Measurements from ENCODE around the gene IPO4. TPM values are rescaled to one million over a fixed set of nuclear protein-coding genes. Genes with fewer than 3 reads are reported as not detected.

Gene IPO4
- total and polyA plus RNA-seq, 2 of the 13 experiments (the other 11 are each of a cell fraction or from before 2014, with no cell fraction given), result 39.0 to 179 TPM

DNA sequence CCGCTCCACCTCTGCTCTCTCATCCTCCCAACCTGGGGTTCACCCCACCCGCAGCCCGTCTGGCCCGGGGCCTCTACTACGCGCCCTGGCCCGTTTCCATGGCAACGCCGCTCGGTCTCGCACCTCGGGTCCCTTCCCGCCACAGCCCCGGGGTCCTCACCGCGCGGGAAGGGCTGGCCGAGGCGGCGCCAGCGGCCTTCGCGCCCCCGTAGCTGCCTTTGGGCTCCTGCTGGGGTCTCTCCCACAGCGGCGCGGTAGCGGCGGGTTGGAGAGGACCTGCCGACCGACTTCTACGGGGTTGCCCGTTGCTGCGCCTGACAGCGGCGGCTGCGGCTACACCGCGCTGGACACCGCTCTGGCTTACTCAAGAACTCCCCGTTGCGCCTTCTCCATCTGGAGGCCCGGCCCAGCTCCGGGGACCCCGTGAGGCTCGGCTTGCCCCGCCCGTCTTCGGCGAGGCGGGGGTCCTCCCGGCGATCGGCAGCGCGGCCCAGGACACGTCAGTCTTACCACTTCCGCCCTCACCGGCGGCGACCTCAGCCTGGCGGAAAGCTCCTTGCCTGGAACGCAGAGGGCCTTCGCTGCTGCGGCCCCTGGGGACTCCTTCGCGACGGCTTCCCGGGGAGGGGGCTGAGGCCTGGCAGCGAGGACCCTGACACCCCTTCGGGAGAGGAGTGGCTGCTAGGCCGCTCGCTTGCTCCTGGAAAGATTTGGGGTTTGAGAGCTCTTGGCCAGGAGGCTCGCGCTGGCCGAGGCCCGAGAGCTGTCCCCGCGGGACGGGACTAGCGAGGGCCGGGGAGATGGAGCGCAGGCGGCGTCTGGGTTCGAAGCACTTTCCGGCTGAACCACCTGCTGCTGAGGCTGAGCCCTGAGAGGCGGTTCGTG is 6.8 kb upstream of the IPO4 start, which contains the start of gene TM9SF1 (continued):
- no peak; the same call in 1 of the 2 replicates for TF ChIP-seq SP5 (CRISPR knock-in tag; IDR thresholded peaks at IDR 0.05; ENCODE audit: borderline replicate concordance, low read depth)
- TF ChIP-seq, protein P1, sequence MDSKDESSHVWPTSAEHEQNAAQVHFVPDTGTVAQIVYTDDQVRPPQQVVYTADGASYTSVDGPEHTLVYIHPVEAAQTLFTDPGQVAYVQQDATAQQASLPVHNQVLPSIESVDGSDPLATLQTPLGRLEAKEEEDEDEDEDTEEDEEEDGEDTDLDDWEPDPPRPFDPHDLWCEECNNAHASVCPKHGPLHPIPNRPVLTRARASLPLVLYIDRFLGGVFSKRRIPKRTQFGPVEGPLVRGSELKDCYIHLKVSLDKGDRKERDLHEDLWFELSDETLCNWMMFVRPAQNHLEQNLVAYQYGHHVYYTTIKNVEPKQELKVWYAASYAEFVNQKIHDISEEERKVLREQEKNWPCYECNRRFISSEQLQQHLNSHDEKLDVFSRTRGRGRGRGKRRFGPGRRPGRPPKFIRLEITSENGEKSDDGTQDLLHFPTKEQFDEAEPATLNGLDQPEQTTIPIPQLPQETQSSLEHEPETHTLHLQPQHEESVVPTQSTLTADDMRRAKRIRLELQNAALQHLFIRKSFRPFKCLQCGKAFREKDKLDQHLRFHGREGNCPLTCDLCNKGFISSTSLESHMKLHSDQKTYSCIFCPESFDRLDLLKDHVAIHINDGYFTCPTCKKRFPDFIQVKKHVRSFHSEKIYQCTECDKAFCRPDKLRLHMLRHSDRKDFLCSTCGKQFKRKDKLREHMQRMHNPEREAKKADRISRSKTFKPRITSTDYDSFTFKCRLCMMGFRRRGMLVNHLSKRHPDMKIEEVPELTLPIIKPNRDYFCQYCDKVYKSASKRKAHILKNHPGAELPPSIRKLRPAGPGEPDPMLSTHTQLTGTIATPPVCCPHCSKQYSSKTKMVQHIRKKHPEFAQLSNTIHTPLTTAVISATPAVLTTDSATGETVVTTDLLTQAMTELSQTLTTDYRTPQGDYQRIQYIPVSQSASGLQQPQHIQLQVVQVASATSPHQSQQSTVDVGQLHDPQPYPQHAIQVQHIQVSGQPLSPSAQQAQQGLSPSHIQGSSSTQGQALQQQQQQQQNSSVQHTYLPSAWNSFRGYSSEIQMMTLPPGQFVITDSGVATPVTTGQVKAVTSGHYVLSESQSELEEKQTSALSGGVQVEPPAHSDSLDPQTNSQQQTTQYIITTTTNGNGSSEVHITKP (CRISPR knock-in tag; IDR thresholded peaks at IDR 0.05; ENCODE audit: low read depth), result peak; percentile 91
- TF ChIP-seq, protein P2, sequence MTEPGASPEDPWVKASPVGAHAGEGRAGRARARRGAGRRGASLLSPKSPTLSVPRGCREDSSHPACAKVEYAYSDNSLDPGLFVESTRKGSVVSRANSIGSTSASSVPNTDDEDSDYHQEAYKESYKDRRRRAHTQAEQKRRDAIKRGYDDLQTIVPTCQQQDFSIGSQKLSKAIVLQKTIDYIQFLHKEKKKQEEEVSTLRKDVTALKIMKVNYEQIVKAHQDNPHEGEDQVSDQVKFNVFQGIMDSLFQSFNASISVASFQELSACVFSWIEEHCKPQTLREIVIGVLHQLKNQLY (CRISPR knock-in tag; IDR thresholded peaks at IDR 0.05), result no peak; the same call in none of the 2 replicates
- no peak for TF ChIP-seq ZNF615 (CRISPR knock-in tag; IDR thresholded peaks at IDR 0.05; ENCODE audit: borderline replicate concordance)
- TF ChIP-seq, protein P3, sequence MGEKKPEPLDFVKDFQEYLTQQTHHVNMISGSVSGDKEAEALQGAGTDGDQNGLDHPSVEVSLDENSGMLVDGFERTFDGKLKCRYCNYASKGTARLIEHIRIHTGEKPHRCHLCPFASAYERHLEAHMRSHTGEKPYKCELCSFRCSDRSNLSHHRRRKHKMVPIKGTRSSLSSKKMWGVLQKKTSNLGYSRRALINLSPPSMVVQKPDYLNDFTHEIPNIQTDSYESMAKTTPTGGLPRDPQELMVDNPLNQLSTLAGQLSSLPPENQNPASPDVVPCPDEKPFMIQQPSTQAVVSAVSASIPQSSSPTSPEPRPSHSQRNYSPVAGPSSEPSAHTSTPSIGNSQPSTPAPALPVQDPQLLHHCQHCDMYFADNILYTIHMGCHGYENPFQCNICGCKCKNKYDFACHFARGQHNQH (CRISPR knock-in tag; IDR thresholded peaks at IDR 0.05), result peak; percentile 99; the same call in 1 of the 2 replicates
- TF ChIP-seq, protein P4, sequence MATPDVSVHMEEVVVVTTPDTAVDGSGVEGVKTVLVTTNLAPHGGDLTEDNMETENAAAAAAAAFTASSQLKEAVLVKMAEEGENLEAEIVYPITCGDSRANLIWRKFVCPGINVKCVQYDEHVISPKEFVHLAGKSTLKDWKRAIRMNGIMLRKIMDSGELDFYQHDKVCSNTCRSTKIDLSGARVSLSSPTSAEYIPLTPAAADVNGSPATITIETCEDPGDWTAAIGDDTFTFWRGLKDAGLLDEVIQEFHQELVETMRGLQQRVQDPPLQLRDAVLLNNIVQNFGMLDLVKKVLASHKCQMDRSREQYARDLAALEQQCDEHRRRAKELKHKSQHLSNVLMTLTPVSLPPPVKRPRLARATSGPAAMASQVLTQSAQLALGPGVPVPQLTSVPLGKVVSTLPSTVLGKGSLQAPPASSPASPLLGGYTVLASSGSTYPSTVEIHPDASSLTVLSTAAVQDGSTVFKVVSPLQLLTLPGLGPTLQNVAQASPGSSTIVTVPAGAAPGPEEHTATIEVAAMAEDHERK (CRISPR knock-in tag; IDR thresholded peaks at IDR 0.05; ENCODE audit: low read depth), result peak; percentile 86
- no peak; the same call in 1 of the 2 replicates for TF ChIP-seq KDM1A (CRISPR knock-in tag; IDR thresholded peaks at IDR 0.05)
- TF ChIP-seq FIP1L1 (IDR thresholded peaks at IDR 0.05; ENCODE audit: borderline replicate concordance, insufficient read depth, low read depth, low read length), result no peak; the same call in 1 of the 2 replicates
- TF ChIP-seq ZNF550 (CRISPR knock-in tag; IDR thresholded peaks at IDR 0.05; ENCODE audit: borderline replicate concordance), result peak; percentile 97
- peak; percentile 44 for TF ChIP-seq CHCHD3 (CRISPR knock-in tag; IDR thresholded peaks at IDR 0.05)
- peak; percentile 99 for TF ChIP-seq POLR2G (IDR thresholded peaks at IDR 0.05; ENCODE audit: low read depth, low read length)
- peak; percentile 87 for TF ChIP-seq ZNF326 (CRISPR knock-in tag; IDR thresholded peaks at IDR 0.05; ENCODE audit: borderline replicate concordance)
- TF ChIP-seq HOXA5 (CRISPR knock-in tag; IDR thresholded peaks at IDR 0.05), result peak; percentile 98
- TF ChIP-seq ZNF816 (CRISPR knock-in tag; IDR thresholded peaks at IDR 0.05; ENCODE audit: borderline replicate concordance), result no peak
- peak; percentile 96 for TF ChIP-seq MYNN (CRISPR knock-in tag; IDR thresholded peaks at IDR 0.05; ENCODE audit: low read depth)
- no peak for TF ChIP-seq ZFP62 (CRISPR knock-in tag; IDR thresholded peaks at IDR 0.05)
- TF ChIP-seq, protein P5, sequence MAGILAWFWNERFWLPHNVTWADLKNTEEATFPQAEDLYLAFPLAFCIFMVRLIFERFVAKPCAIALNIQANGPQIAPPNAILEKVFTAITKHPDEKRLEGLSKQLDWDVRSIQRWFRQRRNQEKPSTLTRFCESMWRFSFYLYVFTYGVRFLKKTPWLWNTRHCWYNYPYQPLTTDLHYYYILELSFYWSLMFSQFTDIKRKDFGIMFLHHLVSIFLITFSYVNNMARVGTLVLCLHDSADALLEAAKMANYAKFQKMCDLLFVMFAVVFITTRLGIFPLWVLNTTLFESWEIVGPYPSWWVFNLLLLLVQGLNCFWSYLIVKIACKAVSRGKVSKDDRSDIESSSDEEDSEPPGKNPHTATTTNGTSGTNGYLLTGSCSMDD (CRISPR knock-in tag; IDR thresholded peaks at IDR 0.05), result peak; percentile 96
- TF ChIP-seq ATF1 (CRISPR knock-in tag; IDR thresholded peaks at IDR 0.05), result no peak
- TF ChIP-seq, protein P6, sequence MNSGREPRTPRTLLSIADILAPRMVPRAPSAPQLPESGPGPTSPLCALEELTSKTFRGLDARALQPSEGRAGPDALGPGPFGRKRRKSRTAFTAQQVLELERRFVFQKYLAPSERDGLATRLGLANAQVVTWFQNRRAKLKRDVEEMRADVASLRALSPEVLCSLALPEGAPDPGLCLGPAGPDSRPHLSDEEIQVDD (CRISPR knock-in tag; IDR thresholded peaks at IDR 0.05; ENCODE audit: borderline replicate concordance), result peak; percentile 91
- peak; percentile 100 for TF ChIP-seq EED (CRISPR knock-in tag; IDR thresholded peaks at IDR 0.05)

All from HepG2 (cell line).